Measurements from ENCODE around the gene ADARB2.

Gene ADARB2

DNA sequence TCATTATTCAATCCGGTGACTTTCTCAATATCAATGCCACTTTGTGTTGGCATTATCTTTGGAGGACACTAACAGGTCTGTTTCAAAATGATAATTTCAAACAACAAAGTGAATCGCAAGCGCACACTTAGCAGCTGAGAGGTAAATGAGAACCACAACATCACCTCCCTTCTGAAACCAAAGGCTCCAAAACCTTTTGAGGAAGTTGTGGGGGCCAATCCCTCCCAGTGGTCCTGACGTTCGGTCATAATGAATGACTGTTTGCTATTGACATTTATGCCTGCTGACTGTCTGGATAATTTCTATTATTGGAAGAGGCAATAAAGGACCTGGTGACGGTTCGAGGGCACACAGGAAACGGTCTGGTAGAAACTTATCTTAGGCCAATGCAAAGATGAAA, 1.8 kb downstream of the ADARB2 start:
- no peak for DNase-seq

DNA sequence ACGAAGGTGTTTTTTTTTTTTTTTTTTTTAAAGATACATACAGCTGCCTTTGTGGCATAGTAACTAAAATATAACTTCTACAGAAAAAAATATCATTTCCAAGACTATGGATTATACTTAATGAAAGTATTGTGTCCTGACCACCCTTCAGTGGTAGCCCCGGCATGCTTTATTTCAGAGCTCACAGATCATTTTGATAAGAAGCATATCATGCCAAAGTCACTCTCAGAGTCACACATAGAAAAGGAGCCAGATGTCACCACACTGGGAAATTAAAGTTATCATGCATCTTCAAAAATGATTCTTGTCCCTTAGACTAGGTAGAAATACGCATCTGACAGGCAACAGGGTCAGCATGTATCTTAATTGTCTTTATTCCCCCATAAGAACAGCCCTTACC, 3.0 kb downstream of the ADARB2 start:
- DNase-seq: no peak

DNA sequence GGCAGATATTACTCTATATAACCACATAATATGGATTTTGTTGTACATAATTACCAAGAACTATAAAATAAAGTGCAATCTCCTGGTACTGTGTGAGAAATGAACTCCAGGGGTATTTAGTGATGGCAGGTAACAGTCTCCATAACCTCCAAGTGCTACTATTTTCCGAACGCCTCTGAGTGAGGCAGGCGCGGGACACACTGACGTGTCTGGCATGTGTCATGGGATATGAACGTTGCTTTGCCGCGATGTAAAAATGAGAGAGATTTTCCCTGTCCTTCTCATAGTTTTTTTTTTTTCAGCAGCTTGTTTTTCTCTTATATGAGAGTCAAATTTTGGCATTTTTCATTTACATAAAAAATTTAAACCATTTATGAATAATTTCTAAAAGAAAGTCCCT, 3.6 kb downstream of the ADARB2 start:
- no peak for DNase-seq

DNA sequence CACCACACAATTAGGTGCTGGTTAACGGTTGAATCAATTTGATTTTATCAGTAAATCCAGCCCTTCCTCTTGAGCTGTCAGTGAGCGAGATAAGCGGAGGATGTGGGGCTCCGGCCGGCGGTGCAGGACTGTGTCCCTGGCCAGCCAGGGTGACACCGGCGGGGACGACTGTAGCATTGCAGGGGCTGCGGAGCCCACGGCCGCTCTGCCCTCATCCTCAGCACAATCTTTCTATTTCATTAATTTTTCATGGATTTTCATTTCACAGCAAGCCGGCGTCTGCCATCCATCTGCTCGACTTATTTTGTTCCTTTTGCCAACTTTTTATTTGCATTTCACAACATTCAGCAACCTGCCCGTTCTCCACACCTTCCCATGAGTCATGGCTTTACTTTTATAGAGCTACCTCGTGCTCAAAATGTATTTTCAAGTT, 4.7 kb downstream of the ADARB2 start:
- DNase-seq: no peak

DNA sequence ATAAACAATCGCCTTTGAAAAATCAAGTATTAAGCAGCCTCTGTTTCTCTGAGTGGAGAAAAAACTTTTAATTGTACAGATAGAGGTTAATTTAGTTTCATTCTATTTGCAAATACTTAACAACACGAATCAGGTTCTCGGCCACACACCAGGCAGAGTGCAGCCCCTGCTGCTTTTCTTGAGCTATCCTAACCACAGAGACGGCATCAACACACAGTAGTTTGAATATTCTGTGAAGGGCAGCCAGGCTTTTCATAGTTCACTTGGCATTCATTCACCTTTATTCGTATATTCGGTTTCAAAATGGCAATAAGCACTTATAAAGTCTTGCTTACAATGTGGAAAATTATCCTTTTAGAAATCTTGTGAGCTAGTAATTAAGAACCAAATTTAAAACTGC, 5.7 kb downstream of the ADARB2 start:
- no peak for DNase-seq

DNA sequence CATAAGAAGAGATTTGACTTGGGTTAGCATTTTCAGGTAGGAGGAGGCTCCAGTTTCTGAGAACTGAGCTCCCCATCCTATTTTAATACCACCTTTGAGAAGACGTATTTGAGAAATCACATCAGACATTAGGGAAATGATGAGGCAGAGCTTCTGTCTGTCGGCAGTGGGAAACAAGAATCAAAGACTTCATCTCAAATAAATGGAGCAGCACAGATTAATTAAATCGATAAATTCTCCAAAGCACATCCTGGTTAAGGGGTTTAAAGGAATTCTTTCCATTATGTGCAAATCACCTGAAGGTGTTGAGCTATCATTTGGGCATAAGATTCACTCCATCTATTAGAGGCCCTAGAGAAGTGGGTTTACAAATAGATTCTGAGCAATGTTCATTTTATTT, 7.6 kb downstream of the ADARB2 start:
- no peak for DNase-seq

DNA sequence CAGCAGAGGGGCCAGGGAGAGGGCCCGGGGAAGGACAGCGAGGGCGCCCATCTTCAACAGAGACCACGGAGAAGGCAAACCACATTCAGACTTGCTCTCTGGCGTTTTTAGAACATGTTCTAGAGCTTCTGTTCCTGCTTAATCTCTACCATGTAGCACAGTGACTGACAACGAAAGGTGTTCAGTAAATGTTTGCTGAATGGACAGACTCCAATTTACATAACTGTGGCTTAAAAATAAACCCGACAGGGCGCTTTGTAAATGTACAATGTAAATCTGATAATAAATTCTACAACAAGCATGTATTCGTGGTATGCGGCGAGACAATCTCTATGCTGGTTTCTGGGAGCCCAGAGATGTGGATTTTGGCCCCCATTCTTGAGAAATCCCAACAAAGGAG, 10.5 kb downstream of the ADARB2 start:
- no peak for DNase-seq

DNA sequence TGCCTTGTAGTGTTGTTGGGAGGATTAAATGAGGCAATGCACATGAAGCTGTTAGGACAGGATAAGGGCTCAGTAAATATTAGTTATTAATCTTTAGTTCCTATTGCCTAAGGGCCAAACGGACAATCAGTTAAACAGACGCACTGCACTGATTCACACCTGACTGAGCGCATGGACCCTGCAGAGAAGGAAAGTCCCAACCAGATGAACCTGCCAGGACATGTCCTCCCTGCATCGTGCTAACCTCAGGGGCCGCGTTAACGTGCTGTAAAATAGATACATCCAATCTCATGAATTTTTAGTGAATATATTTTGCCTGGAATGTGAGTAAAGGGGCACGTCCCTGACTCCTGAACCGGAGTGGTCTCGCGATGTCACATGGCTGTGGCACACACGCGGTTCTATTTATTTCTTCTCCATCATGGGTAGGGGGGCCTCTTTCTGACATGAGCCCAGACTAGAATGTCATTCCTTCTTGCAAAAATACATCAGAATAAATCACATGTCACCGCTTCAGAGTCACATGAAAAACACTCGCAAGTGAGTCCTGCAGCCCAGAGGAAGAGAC, 12.3 kb downstream of the ADARB2 start:
- DNase-seq: no peak

DNA sequence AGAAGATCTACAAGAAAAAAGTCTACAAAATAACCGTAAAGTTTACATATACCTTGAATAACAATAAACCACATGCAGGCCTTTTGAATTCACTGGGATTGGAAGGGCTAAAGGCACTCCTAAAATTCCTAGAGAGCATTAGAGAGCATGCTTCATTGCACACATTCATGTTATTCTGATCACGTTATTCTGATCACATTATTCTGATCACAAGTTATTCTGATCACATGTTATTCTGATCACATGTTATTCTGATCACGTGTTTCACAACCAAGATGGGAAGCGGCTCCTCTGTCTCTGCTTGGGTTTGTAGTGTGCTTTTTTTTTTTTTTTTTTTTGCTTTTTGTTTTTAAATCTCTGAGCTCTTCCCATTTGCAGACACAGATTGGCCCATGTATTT, 20.5 kb downstream of the ADARB2 start:
- DNase-seq: no peak

DNA sequence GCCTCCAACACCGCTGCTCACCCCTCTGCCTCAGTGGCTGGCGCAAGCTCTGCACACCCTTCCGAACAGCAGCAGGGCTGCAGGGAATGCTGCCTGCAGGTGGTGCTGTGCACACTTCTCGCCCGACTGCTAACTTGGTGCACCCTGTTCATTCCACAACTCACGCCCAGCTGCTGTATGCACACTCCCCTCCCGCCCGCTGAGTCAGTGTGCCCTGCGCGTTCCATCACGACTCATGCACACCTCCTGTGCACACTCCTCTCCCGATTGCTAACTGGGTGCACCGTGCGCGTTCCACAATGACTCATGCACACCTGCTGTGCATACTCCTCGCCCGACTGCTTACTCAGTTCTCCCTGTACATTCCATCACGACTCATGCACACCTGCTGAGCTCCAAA, 21.5 kb downstream of the ADARB2 start:
- DNase-seq: peak; percentile 58

DNA sequence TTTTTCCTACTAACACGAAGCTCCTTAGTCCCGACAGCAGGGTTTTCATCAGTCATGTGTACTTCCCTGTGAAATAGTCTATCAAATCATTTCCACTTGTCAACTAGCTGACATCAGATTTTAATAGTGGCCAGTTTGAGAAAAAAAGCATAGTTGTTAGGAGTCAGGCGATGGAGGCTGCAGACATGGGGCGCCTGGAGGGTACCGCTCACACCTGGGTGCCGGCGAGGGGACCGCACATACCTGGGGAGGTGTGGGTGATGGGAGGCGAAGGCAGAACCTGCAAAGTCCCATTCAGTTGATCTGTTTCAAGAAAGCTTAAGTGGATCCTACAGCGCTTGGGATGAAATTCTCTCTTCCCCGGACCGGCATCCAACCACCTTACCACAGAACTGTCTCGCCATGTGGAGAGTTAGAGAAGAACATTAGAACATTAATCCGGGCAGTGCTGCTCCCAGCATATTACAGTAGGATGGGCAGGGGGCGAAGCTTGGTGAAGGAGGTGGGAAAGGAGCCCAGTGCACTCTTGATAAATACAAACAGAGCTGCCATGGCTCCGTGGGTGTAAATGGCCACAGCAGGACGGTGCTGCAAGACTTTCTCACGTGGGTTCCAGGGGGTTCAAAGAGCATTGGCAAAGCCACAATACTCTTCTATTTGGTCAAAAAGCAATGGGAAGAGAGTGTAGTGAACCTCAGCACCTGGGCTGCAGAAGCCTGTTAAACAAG, 24.2 kb downstream of the ADARB2 start:
- no peak for DNase-seq

DNA sequence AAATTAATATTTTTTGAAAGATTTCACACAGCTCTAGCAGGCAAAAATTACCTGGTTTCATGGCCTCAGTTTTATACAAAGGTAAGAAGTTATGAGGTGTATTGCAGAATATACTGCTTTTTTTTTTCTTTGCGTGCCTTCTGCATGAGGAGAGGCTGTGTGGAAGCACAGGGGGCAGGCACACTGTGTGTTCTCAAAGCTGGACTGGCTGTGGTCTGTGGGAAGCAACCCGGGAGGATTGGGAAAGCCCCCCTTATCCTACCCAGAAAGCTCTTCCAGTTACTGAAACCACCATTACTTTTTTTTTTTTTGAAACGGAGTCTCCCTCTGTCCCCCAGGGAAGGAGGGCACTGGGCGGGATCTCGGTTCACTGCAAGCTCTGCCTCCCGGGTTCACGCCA, 25.0 kb downstream of the ADARB2 start:
- DNase-seq: no peak

DNA sequence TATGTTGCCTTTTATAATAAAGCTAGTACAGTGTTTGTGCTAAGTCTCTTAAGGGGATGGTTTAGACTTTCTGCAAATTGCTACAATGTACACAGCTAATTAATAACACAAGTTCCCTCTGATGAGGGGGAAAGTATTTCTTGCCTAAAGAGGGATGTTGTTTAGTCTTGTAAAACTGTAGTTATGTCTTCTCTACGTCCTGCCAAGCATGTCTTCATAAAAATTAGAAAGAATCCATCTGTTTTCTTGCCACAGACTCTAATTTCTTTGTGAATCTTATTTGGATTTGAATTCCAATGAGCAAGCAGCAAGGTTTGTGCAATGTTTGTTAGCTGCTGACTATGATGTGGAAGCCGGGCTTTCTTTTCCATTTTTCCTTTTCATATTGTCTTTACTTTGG, 28.2 kb downstream of the ADARB2 start:
- no peak for DNase-seq

DNA sequence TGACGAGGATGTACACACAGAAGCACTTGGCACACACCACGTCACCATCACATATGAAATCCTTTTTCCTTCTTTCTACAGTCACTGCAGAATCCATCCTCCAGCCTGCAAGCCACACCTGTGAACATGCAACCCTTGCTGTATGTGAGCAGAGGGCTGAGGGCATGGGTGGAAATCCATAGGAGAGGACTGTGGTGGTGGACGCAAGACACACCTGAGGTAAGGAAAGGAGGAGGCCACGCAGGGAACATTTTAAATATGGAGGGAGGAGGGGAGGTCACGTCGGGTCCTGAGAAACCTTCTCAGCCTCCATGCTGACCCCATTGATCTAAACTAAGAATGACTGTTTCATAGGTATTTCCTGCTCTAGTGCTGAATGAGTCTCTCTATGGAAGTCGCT, 28.6 kb downstream of the ADARB2 start:
- DNase-seq: no peak

DNA sequence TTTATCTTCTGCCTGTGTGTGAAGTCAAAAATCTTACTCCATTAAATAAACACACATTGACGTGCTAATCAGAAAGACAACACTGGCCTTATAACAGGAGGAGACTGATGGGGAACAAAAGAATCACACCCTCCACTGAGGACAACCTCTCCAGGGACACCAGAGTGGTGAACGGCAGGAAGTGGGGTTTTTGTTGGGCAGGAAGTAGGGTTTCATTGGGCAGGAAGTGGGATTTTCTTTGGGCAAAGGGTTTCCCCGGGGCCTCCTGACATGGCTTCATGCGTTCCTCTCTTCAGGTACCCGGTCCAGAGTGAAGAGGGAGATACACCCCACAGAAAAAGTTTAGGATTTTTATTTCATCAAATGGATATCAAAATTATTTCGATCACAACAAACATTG, 30.6 kb downstream of the ADARB2 start:
- DNase-seq: no peak

DNA sequence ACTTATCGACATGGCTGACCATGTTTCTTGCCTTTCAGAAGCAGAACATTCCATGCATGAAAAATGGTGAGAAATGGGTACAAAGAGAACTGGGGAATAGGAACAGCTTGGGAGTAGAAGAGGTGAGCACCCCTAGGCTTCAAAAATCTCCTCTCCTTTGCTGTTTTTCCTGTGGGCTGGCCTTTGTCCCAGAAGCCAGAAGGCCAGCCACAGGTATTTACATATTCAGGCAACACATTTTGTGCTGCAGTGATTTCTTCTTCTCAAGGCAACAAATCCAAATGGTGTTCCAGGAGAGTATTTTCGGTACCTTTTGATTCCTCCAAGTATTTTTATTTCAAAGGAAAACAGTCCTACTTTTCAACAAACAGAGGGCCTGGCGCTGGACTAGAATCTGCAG, 31.1 kb downstream of the ADARB2 start:
- DNase-seq: no peak

DNA sequence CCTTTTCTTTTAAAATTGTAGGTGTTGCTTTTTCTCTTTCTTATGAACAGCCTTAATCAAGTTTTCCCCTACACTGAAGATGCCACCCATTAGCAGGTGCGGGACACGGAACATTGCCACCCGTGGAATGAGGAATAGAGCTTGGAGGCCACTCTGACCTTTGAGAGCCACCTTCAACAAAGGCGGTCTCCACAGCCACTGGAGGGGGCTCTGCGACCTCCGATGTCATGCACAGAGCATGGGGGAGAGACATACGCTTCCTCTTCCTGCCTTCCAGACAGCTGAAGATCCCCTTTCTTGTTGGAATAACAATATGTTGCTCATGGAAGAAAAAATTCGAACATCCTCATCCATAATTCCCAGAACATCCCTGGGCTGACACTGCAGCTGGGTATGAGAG, 39.1 kb downstream of the ADARB2 start:
- DNase-seq: no peak

DNA sequence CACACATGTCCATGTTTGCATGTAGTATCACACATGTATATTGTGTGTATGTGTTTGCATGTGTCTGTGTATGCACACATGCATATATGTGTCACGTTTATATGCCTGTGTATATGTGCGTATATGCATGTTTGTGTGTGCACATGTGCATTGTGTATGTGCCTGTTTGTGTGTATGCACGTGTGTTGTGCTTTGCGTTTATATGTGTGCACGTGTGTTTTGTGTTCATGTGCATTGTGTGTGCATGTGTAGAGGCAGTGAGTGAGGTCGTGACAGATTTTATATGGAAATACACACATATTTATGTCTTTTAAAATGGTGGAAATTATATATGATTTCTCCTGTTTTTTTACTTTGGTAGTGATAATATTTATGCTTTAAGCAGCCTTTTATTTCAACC, 41.2 kb downstream of the ADARB2 start:
- DNase-seq: no peak

DNA sequence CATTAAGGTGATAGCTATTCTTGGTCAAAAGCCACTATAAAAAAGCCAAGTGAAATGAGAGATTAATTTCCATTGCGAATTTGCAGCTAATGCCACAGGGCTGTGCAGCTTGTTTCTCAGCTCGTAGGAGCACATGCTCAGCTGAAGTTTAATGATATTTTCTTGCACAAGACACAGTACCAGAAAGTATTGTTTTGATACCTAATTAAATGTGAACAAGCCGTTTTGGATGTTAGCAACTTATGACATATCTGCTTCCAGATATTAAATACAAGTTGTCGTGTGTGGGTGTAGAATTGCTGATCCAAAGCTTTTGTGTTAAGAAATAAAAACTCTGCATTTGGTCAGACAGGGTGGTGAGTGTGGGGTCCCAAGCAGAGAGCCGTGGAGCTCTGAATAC, 47.2 kb downstream of the ADARB2 start:
- DNase-seq: no peak

DNA sequence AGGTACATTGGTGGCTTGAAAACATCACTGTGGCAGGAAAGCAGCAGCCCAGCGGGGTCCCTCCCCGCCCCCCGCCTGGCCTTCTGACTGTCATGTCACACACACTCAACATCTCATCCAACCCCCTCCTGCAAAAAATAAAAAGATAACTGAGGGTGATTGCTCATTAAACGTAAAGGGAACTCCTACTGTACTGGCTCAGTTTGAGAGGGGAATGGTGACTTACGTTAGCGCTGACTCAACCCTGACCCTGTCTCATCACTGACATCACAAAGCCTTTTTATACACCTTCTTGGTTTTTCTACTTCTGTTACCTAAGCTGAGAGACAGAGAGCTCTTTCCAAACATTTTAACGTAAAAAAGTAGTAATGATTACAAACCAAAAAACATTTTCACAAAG, 48.8 kb downstream of the ADARB2 start:
- DNase-seq: no peak

DNA sequence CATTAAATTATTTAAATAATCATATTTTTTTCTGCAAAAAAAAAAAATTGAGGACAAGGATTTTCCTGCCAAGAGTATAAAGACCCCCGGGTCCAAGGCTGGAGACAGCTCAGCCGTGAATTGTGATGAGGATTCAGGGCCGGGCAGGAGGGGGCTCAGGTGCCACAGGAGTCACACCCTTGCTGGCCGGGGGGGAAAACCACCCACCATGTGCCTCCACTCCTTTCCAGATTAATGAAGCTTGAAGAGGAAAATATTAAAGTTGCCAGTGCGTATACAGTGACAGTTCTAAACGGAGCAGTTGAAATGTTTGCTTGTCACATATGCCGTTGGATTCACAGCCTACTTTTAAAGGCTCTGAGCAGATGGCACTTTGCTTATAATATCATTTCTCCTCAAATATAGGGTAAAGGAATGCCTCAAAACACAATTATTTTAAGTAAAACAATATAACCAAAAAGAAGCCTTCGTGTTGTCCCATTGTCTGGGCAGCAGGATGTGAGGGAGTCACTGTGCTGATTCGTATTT, 49.6 kb downstream of the ADARB2 start:
- DNase-seq: no peak

DNA sequence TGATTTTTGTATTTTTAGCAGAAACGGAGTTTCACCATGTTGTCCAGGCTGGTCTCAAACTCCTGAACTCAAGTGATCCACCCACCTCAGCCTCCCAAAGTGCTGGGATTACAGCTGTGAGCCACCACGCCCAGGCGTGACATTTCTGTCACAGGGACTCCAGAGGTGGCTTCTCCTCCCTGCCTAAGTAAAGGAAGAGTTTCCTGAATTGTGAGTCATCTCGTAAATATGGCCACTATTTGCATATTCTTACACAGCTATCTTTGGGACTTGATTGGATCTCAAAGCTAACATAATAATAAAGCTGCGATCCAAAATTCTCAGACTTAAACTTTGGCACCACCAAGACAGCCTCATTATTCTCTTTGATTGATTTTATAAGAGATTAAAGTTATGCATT, 50.1 kb downstream of the ADARB2 start:
- no peak for DNase-seq

DNA sequence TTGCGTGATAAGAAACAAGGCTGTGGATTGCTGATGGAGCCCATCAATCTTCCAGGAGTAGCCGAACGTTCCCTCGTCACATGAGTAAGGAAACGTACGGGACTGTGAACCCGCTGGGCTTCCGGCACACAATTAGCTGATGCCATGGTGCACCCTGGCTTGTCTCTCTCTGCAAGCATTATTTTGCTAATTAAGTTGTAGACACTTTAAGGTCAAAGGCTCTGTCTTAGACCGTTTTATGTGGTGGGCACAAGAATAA, 50.9 kb downstream of the ADARB2 start:
- no peak for DNase-seq

DNA sequence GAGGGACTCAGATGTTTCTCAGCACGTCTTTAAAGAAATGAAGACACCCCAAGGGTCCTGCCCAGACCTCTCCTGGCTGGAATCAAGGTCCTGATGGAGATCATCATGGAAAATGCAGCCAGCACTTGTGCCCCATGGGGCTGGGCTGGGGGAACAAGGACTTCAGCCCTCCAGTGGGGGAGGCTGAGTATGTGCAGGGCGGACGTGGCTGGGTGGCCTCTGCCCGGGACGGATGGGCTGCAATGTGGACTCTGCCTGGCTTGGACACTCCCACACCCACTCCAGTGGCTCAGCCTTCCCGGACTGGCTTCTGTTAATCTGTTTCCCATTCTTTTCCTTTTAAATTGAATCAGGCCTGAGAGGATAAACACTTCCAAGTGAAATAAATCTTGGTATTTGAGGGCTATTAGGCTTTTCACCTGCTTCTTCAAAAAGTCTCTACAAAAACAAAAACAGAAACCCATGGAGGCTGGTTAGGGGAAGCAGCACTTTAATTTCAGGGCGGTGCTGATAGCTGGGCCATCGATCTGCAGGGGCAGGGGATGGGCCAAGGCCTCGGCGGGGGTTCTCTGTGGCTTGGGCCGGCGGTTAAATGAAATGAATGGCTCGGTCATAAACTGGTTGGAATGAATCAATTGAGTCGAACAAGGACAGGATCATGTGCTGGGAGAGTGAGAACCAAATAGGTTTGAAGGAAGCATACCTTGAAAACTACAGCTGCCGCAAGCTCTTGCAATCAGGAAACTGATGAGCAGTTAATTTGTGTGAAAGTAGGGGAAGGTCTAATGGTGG, 51.4 kb downstream of the ADARB2 start:
- DNase-seq: no peak

DNA sequence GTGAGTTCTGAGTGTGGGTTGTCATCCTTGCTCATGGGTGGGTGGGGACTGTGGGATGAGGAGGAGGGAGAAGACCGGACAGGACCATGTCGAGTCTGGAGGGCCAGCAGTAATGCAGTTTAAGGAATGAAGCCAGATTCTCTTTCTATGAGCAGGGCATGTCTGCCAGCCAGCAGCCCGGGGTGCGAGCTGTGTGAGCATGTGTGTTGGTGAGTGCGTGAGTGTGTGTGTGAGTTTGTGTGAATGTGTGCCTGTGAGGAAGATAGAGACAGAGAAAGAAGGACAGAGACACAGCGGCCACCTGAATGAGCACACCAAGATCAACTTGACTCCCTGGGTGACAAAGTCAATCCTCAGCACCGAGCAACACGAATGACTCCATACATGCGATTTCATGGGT, 52.3 kb downstream of the ADARB2 start:
- no peak for DNase-seq

Data from stimulated activated CD4-positive, alpha-beta T cell treated with anti-CD3 and anti-CD28 coated beads, Interleukin-1b, Interleukin-23, amount 100 ng/mL, for 48 hours (primary cell).